Chondrocyte (in vitro differentiated cells): ENCODE measurements around the gene TNFAIP1. TPM values are rescaled to one million over a fixed set of nuclear protein-coding genes. Genes with fewer than 3 reads are reported as not detected.

Source experiments
- DNase-seq: peaks from one replicate; pipeline ENCODE4 v3.0.0; 2021; ENCODE audit warnings: mixed read lengths, low spot score
- H3K27ac Mint-ChIP-seq: one replicate; pipeline ENCODE4 v1.8.0; 2021; ENCODE audit warnings: mild to moderate bottlenecking, moderate library complexity, mixed read lengths; ENCODE audit not compliant: unreplicated experiment
- H3K27me3 Mint-ChIP-seq: 2 replicates; pipeline ENCODE4 v1.8.0; 2021; ENCODE audit warnings: low read depth, mixed read lengths
- H3K36me3 Mint-ChIP-seq: 2 replicates; pipeline ENCODE4 v1.8.0; 2021; ENCODE audit warnings: low read depth, mixed read lengths
- H3K4me1 Mint-ChIP-seq: 2 replicates; pipeline ENCODE4 v1.8.0; 2021; ENCODE audit warnings: low read depth, mild to moderate bottlenecking, mixed read lengths
- H3K4me3 Mint-ChIP-seq: one replicate; pipeline ENCODE4 v1.8.0; 2021; ENCODE audit warnings: mild to moderate bottlenecking, moderate library complexity, mixed read lengths; ENCODE audit not compliant: unreplicated experiment
- H3K9me3 Mint-ChIP-seq: 2 replicates; pipeline ENCODE4 v1.8.0; 2021; ENCODE audit warnings: low read depth, mixed read lengths
- total RNA-seq: library from RNA; stranded (reverse); gene quantifications from 3 replicates; pipeline ENCODE4 v1.2.1, GENCODE V29; 2021
- TF ChIP-seq, protein P1 (sequence below): fragments of 200-600 bp; sonication (generic); IDR thresholded peaks from 2 replicates; pipeline ENCODE4 v1.5.0; 2021; ENCODE audit warnings: antibody characterized with exemption, mild to moderate bottlenecking, moderate library complexity

Gene TNFAIP1
- total RNA-seq, 1 donor from 2014 or later = 79.5 TPM

- TF ChIP-seq, protein P1, sequence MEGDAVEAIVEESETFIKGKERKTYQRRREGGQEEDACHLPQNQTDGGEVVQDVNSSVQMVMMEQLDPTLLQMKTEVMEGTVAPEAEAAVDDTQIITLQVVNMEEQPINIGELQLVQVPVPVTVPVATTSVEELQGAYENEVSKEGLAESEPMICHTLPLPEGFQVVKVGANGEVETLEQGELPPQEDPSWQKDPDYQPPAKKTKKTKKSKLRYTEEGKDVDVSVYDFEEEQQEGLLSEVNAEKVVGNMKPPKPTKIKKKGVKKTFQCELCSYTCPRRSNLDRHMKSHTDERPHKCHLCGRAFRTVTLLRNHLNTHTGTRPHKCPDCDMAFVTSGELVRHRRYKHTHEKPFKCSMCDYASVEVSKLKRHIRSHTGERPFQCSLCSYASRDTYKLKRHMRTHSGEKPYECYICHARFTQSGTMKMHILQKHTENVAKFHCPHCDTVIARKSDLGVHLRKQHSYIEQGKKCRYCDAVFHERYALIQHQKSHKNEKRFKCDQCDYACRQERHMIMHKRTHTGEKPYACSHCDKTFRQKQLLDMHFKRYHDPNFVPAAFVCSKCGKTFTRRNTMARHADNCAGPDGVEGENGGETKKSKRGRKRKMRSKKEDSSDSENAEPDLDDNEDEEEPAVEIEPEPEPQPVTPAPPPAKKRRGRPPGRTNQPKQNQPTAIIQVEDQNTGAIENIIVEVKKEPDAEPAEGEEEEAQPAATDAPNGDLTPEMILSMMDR = peak; percentile 16
- Mint-ChIP-seq H3K4me3 (no peak overlapping the region), H3K36me3 (no peaks in the 10 kb centered on the region), H3K27ac (no peak overlapping the region), H3K27me3 (no peaks in the 10 kb centered on the region), H3K9me3 (no peaks in the 10 kb centered on the region), H3K4me1 (peaks cover 16% of the 10 kb centered on the region)
- peak; percentile 35 for DNase-seq
Measured at GRCh38 chr17:28366605-28367004, 31.0 kb downstream of the TNFAIP1 start.

- no peak overlapping the region for H3K27ac Mint-ChIP-seq
- H3K9me3 Mint-ChIP-seq = no peaks in the 10 kb centered on the region
- H3K4me3 Mint-ChIP-seq = no peak overlapping the region
- TF ChIP-seq, protein P1 = no peak
- H3K27me3 Mint-ChIP-seq = no peaks in the 10 kb centered on the region
- peak; percentile 81 for DNase-seq
- H3K36me3 Mint-ChIP-seq = no peaks in the 10 kb centered on the region
- H3K4me1 Mint-ChIP-seq = peaks cover 21% of the 10 kb centered on the region
Measured at GRCh38 chr17:28367641-28368305, 32.2 kb downstream of the TNFAIP1 start.

DNA sequence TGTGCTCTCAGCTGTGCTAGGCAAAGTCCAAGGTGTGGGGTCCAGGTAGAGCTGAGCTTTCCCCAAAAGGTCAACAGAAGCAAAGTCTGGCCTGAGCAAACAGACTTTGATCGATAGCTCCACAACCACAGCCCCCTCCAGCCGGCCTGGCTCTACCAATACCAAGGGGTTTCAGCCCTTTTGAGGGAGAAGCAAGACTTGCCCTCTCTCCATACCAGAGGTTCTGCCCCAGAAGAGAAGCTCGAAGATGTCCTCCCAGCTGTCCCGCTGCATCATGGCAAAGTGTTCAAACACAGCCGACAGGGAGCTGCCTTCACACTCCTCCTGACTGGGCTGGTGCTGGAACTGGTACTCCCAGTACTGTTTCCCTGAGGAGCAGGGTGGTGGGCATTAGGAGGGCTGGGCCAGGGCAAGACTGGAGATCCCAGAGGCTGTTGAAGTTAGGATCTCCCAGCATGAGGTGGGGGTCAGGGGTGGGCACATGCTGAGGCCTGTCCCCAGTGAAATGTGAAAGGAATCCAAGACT lies 32.8 kb downstream of the TNFAIP1 start:
- no peaks in the 10 kb centered on the region for H3K9me3 Mint-ChIP-seq
- H3K4me3 Mint-ChIP-seq = no peak overlapping the region
- H3K27me3 Mint-ChIP-seq = no peaks in the 10 kb centered on the region
- no peak overlapping the region for H3K27ac Mint-ChIP-seq
- DNase-seq = peak; percentile 68
- TF ChIP-seq, protein P1 = no peak
- no peaks in the 10 kb centered on the region for H3K36me3 Mint-ChIP-seq
- peaks cover 27% of the 10 kb centered on the region for H3K4me1 Mint-ChIP-seq

GRCh38 chr17:28368915-28369683 lies 33.5 kb downstream of the TNFAIP1 start:
- H3K4me3 Mint-ChIP-seq = no peak overlapping the region
- no peak overlapping the region for H3K27ac Mint-ChIP-seq
- no peaks in the 10 kb centered on the region for H3K9me3 Mint-ChIP-seq
- TF ChIP-seq, protein P1 = no peak
- H3K27me3 Mint-ChIP-seq = no peaks in the 10 kb centered on the region
- no peaks in the 10 kb centered on the region for H3K36me3 Mint-ChIP-seq
- no peak for DNase-seq
- peaks cover 33% of the 10 kb centered on the region for H3K4me1 Mint-ChIP-seq

DNA sequence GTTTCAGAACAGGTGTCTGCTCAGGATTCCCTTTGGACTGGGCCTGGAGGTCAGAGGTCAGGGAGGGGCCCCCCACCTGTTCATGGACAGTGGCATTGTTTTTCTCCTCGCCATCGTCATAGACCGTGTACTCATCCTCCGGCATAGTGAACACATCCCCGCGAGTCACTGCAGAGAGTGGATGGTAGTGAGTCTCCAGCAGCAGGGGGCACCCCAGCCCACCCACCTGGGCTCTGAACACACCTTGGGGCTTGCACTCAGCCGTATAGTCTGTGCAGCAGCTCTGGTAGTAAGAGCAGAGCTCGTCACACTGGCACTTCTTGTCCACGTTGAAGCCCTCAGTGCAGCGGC lies 34.1 kb downstream of the TNFAIP1 start:
- Mint-ChIP-seq H3K36me3 (no peaks in the 10 kb centered on the region), H3K4me3 (no peak overlapping the region)

More for the DNA sequence above, 34.1 kb downstream of the TNFAIP1 start:
- Mint-ChIP-seq H3K27ac (no peak overlapping the region), H3K4me1 (peaks cover 33% of the 10 kb centered on the region), H3K27me3 (no peaks in the 10 kb centered on the region), H3K9me3 (no peaks in the 10 kb centered on the region)
- DNase-seq = no peak
- TF ChIP-seq, protein P1 = peak; percentile 7
